Ovary (tissue), 9 donors: Measurements from ENCODE around the gene DNAAF5. TPM values are rescaled to one million over a fixed set of nuclear protein-coding genes. Genes with fewer than 3 reads are reported as not detected.

Experiments used
- DNase-seq, 5 donors: peaks; one replicate each; pipeline ENCODE4 v3.0.0-alpha.2; 2019 to 2020
- H3K27ac ChIP-seq, 2 donors: fragments of 200-600 bp; one replicate each; pipeline versions ENCODE4 v1.5.1 to v1.8.0; 2019 to 2022
- H3K27me3 ChIP-seq: fragments of 200-600 bp; one replicate; pipeline ENCODE4 v1.8.0; 2022
- H3K36me3 ChIP-seq: fragments of 200-600 bp; sonication (generic); one replicate; pipeline ENCODE4 v1.5.1; 2019
- H3K4me1 ChIP-seq: one replicate; pipeline ENCODE4 v1.8.1; 2013; ENCODE audit warnings: mild to moderate bottlenecking, moderate library complexity; ENCODE audit not compliant: insufficient read depth
- H3K4me3 ChIP-seq: fragments of 200-600 bp; sonication (generic); one replicate; pipeline ENCODE4 v1.5.1; 2017
- H3K9me3 ChIP-seq, 2 donors: fragments of 200-600 bp in 1 of 2; sonication (generic) in 1 of 2; one replicate each; pipeline versions ENCODE4 v1.5.1 to v1.8.1; 2013 to 2019; ENCODE audit warnings: mild to moderate bottlenecking in 1 of 2, moderate library complexity in 1 of 2
- EP300 ChIP-seq: sonication (generic); formaldehyde crosslinking; IDR thresholded peaks from one replicate; pipeline ENCODE4 v1.6.1; 2017; ENCODE audit warnings: antibody characterized with exemption
- POLR2A ChIP-seq: fragments of 450-650 bp; IDR thresholded peaks from one replicate; pipeline ENCODE4 v1.6.1; 2017; ENCODE audit warnings: antibody characterized with exemption, mild to moderate bottlenecking, moderate library complexity
- WGBS, 3 donors: extraction: QIAGEN DNeasy Blood & Tissue Kit in 1 of 3; methylation state at CpG; one replicate each; pipeline versions ENCODE4 v1.1.5 to v1.1.7; 2013 to 2017; 5-methylcytosine and 5-hydroxymethylcytosine counted together
- intact Hi-C, 4 donors: fragments of 100-400 bp; cut with DNase I; formaldehyde crosslinking; loops; one replicate each; pipeline versions ENCODE4 v1.11.0 to v1.15.1; 2022 to 2023
- polyA plus RNA-seq, 2 donors: library from polyadenylated mRNA; stranded (reverse); fragments of 200-250 nt in 1 of 2; fragments of 350-450 nt in 1 of 2; fragmentation: Illumina TruSeq in 1 of 2; extraction: RNeasy Lipid Tissue Mini Kit (QIAGEN cat#74804) in 1 of 2; gene quantifications; one replicate each; pipeline ENCODE4 v1.2.3, GENCODE V29; 2013 to 2014
- total RNA-seq, 7 donors: library from RNA; depleted of rRNA in 2 of 7; stranded (reverse); fragments of >200 nt in 2 of 7; fragmentation: NEBNext Ultra II Directional in 3 of 7; extraction: Animal tissue kit (Norgen Biotek cat#: 25700) in 3 of 7; gene quantifications; one replicate each; pipeline versions ENCODE4 v1.1.0 to v1.2.4, GENCODE V29; 2016 to 2023
- TF ChIP-seq, protein P1 (sequence below), 3 donors: fragments of 450-650 bp in 2 of 3; fragments of 200-600 bp in 1 of 3; IDR thresholded peaks; one replicate each; pipeline versions ENCODE4 v1.5.1 to v1.8.0; 2016 to 2022; ENCODE audit warnings: antibody characterized with exemption in 3 of 3, mild to moderate bottlenecking in 1 of 3
- donor health status: DM: no; HTN: no; CAD: no; lungs with moderate emphysema.
- donor health status: DM: no; HTN: no; CAD: no.
- donor health status: Bipolar disorder and iron deficiency.
- donor health status: DM: yes; HTN: yes; CAD: no.
- donor health status: DM: no; HTN: no; CAD: no.
- donor health status: DM: yes; HTN: yes; CAD: no.

DNAAF5 gene
- total and polyA plus RNA-seq, 9 donors: 12.9 to 41.0 (median 21.3) TPM

DNA sequence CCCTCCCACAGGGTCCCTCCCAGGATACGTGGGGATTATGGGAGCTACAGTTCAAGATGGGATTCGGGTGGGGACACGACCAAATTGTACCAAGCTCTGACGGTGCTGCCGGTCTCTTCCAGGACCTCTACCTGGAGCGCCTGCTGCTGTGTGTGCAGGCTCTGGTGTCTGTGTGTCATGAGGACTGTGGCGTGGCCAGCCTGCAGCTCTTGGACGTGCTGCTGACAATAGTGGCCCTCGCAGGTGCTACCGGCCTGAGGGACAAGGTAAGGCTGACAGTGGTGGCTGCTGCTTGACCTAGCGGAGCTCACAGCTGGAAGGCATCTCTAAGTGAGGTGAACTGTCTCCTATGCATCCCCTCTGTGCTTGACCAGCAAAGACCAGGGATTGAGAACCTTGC is 35.1 kb downstream of the DNAAF5 start:
- H3K4me1 ChIP-seq: peaks cover 2% of the 10 kb centered on the region
- no peak overlapping the region for H3K4me3 ChIP-seq
- H3K27ac ChIP-seq: no peak overlapping the region
- no peaks in the 10 kb centered on the region for H3K27me3 ChIP-seq
- H3K36me3 ChIP-seq: no peaks in the 10 kb centered on the region
- intact Hi-C loops: loop anchor here in 2 of 4 donors (10.0 kb wide), 2 partner anchors 57 to 97 kb away; no protein-coding TSS in a partner anchor
- DNase-seq: no peak
- WGBS, 3 donors: 94 to 96% (median 95%) methylated on average over 10 to 11 of the region's 11 CpGs
- TF ChIP-seq, protein P1, sequence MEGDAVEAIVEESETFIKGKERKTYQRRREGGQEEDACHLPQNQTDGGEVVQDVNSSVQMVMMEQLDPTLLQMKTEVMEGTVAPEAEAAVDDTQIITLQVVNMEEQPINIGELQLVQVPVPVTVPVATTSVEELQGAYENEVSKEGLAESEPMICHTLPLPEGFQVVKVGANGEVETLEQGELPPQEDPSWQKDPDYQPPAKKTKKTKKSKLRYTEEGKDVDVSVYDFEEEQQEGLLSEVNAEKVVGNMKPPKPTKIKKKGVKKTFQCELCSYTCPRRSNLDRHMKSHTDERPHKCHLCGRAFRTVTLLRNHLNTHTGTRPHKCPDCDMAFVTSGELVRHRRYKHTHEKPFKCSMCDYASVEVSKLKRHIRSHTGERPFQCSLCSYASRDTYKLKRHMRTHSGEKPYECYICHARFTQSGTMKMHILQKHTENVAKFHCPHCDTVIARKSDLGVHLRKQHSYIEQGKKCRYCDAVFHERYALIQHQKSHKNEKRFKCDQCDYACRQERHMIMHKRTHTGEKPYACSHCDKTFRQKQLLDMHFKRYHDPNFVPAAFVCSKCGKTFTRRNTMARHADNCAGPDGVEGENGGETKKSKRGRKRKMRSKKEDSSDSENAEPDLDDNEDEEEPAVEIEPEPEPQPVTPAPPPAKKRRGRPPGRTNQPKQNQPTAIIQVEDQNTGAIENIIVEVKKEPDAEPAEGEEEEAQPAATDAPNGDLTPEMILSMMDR (IDR thresholded peaks at IDR 0.05): no peak
- no peak for TF ChIP-seq POLR2A
- no peak for TF ChIP-seq EP300
- no peaks in the 10 kb centered on the region for H3K9me3 ChIP-seq

DNA sequence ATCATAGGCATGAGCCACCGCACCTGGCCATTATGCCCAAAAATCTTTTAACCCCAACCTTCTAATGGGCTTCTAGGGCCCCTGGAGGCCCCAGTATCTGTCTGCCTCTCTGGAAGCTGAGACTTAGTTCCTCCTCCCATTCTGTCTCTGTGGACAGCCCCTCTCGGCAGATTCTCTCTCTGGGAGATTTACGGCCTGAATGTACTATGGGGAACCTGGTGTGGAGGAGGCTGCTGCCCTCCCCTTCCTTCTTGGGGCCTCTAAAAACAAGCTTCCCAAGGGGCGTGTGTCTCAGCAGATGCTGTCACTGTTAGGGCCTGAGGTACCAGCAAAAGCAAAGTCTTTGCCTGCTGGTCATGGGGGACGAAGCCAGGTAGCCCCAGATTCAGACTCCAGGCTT is 36.4 kb downstream of the DNAAF5 start:
- Histone ChIP-seq H3K9me3 (no peaks in the 10 kb centered on the region), H3K27ac (no peak overlapping the region), H3K36me3 (no peaks in the 10 kb centered on the region), H3K4me3 (no peak overlapping the region), H3K4me1 (peaks cover 2% of the 10 kb centered on the region), H3K27me3 (no peaks in the 10 kb centered on the region)
- 68 to 81% (median 77%) methylated on average over 5 of the region's 5 CpGs for WGBS, 3 donors
- intact Hi-C loops: loop anchor here in 2 of 4 donors (10.0 kb wide), 2 partner anchors 58 to 98 kb away; no protein-coding TSS in a partner anchor
- TF ChIP-seq, protein P1 (IDR thresholded peaks at IDR 0.05): no peak
- no peak for TF ChIP-seq EP300
- no peak for DNase-seq

DNA sequence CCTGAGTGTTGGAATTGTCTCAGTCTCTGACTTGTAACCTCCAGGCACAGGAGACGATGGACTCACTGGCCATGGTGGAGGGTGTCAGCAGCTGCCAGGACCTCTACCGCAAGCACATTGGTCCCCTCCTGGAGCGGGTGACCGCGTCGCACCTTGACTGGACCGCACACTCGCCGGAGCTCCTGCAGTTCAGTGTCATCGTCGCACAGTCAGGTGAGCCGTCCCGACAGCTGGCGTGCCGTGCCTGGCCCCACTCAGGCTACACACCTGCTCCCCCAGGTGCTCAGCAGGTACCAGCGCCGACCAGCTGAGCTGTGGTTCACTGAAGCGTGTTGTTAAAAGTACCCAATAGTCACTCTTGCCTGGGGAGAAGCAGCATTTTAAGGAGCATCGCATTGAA is 37.3 kb downstream of the DNAAF5 start:
- H3K36me3 ChIP-seq: no peaks in the 10 kb centered on the region
- WGBS, 3 donors: 96 to 99% (median 97%) methylated on average over 19 of the region's 19 CpGs
- intact Hi-C loops: loop anchor here in 2 of 4 donors (10.0 kb wide), 2 partner anchors 59 to 99 kb away; no protein-coding TSS in a partner anchor

DNA sequence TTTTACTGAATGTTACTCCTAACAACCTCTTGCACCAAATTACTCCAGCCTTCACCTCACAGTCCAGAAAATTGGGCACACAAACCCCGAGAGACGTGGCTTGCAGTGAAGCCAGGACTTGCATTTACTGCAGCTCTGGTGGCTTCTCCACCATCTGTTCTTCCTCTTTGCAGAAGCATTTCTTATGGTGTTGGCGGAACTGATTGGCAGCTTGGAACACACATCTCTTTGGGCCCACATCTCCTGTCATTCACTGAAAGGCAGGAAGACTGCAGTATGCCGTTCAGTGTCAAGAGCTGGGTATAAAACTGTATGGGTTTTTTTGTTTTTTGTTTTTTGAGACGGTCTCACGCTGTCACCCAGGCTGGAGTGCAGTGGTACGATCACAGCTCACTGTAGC is 38.9 kb downstream of the DNAAF5 start:
- H3K36me3 ChIP-seq: no peaks in the 10 kb centered on the region
- peaks cover 11% of the 10 kb centered on the region for H3K4me1 ChIP-seq
- intact Hi-C loops: loop anchor here in 3 of 4 donors (5.0 to 10.0 kb wide), 3 partner anchors 61 to 101 kb away; no protein-coding TSS in a partner anchor
- no peaks in the 10 kb centered on the region for H3K9me3 ChIP-seq
- DNase-seq: no peak
- no peak overlapping the region for H3K4me3 ChIP-seq
- H3K27me3 ChIP-seq: no peaks in the 10 kb centered on the region
- TF ChIP-seq, protein P1 (IDR thresholded peaks at IDR 0.05): no peak
- TF ChIP-seq POLR2A: no peak
- TF ChIP-seq EP300: no peak
- WGBS, 3 donors: 93 to 98% (median 97%) methylated on average over 7 of the region's 7 CpGs
- H3K27ac ChIP-seq: no peak overlapping the region

More for the DNA sequence above, 37.3 kb downstream of the DNAAF5 start:
- Histone ChIP-seq H3K4me3 (no peak overlapping the region), H3K9me3 (no peaks in the 10 kb centered on the region), H3K4me1 (peaks cover 3% of the 10 kb centered on the region), H3K27ac (no peak overlapping the region), H3K27me3 (no peaks in the 10 kb centered on the region)
- TF ChIP-seq EP300 (no peak), POLR2A (no peak)
- TF ChIP-seq, protein P1 (IDR thresholded peaks at IDR 0.05): no peak
- no peak for DNase-seq
